GM21717 (cell line): ENCODE measurements around the gene SNX15.

Experiments used
- ATAC-seq: cut with Tn5 transposase; IDR thresholded peaks from one replicate; pipeline ENCODE4 v1.9.1; 2021; ENCODE audit warnings: mild to moderate bottlenecking, moderate library complexity; ENCODE audit not compliant: unreplicated experiment

Gene SNX15

DNA sequence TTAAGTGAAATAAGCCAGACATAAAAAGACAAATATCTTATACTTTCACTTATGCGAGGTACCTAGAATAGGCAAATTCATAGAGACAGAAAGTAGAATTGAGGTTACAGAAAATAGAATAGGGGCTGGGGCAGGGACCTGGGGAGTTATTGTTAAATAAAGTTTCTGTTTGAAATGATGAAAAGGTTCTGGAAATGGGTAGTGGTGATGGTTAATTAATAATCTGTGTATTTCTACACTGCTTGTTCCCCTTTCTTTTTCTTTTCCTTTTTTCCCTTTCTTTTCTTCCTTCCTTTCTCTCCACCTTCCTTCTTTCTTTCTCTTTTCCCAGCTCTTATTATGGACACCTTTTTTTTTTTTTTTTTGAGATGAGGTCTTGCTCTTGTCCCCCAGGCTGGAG, 28.3 kb downstream of the SNX15 start:
- ATAC-seq, result no peak

DNA sequence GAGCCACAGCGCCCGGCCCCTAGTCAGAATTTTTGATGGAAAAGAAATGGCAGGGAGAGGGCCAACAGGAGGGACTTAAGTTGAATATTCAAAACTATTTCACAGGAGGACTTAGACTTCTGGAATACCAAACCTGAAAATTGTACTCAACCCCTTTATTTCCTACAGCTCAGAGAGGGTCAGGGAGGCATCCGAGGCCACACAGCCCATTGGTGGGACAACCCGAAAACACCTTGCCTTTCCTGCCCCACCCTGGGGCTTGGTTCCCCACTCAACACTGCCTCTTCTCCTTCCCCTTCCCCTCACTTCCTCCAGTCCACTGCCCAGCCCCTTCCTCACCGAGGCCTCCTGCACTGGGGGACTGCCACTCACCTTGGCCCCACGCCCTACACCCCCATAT, 29.8 kb downstream of the SNX15 start:
- no peak for ATAC-seq

DNA sequence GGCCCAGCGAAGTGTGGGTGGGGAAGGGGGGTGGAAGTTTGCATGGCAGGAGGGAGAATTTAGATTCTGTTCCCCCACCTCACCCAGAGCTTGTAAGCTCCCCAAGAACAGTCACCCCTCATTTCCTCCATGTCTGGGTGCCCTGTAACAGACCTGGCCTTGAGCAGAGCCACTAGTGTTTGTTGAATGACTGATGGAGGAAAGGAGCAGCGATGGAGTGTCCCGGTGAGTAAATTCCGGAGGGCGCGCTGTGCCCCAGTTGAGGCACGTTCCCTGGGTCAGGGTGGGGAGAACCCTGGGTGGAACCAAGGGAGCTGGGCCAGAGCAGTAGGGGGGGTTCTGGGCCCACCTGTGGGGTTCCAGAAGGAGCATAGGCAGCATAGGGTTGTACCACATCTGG, 30.3 kb downstream of the SNX15 start:
- no peak for ATAC-seq

DNA sequence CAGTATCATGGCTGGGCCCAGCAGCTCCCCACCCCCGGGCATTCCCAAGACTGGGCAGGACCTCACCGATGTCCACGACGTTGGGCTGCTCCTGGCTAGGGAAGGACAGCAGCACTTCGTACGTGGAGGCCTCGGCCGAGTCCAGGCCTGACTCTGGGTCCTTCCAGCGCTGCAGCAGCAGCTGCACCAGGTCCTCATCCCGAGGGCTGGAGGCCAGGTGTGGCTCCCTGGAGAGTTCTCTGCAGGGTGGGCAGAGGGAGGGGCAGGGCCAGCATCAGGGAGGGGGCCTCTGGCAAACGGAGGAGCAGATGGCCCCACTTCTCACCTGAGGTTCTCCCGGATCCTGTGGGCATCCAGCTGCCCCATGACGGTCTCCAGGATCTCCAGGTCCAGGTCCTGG, 30.8 kb downstream of the SNX15 start:
- no peak for ATAC-seq

DNA sequence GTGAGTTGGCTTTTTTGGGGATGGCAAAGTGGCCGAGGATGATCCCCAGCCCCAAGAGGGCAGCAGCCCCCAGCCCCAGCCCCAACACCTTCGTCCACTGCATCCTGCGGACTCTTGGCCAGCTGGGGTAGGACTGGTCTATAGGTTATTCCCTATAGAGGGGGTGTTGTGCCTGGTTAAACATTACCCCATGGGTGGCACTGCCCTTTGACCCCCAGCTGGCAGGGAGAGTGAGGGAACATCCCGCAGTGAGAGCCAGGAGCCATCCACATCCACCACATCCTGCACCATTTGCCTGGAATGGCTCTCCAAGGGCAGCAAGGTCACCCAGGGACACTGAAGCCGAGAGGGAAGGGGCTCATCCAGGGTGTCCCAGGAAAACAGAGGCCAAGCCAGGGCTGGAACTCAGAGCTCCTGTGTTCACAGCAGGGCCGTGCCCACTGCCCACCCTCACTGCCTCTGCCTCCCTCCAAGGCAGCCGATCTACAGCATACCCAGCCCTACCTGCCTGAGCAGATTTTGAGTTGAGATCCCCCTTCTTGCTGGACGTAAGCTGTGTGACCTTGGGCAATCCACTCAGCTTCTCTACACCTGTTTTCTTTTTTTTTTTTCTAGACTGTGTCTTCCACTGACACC, 31.3 kb downstream of the SNX15 start, which contains the start of gene NAALADL1:
TSS of gene NAALADL1 (minus strand) at position 135 of the 636 bp plus-strand sequence. CDS start at position 103, 32 bp downstream.
- ATAC-seq, result no peak

DNA sequence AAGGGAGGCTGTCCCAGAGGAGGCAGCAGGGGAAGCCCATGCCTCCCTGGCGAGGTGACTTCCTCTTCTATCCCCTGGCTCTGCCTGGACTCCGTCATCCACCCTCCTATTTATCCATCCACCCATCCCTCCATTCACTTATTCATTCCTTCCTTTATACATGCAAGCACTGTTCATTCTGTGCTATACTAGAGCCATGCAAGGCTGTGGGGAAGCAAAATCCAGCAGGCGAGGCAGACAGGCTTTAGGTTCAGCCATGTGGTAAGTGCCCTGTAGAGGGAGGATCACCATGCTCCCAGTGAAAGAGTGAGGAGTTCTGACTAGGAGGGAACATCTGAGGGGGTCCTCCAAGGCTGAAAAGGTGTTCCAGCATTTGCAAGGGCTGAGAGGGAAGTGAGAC, 32.3 kb downstream of the SNX15 start:
- ATAC-seq, result no peak

DNA sequence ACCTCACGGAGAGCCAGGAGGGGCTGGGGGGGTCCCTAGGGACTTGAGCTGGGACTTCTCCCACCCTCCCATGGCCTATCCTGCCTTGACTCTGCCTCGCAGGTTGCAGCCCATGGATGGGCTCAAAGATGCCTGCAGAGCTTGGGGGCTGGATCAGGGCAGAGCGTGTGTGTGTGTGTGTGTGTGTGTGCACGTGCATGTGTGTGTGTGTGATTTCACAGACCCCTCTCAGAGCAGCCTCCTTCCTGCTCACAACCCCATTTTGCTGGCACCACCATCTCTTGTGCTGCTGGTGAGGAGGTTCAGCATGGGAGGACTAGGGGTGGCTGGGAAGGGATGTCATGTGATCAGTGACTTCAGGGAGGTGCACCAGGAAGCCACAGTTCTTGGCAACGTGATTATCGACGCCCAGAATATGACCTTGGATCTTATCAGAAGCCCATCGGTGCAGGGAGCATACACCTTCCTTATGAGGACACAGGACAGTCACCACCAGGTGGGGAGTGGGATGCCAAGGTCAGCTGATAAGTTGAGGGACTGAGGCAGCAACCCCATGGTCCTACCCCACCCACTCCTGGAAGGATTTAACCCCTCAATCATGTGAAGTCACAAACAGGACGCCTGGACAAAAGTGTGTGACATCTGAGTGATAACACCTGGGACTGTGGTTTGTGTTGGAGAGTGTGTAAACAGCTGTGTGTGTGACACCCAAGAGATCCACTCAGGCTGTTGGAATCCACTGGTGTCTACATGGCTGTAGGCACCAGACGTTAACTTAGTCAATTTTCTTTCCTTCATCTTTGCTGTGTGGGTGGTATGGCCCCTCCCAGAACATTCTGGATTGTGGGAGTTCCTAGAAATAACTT, 33.0 kb downstream of the SNX15 start:
- no peak for ATAC-seq

DNA sequence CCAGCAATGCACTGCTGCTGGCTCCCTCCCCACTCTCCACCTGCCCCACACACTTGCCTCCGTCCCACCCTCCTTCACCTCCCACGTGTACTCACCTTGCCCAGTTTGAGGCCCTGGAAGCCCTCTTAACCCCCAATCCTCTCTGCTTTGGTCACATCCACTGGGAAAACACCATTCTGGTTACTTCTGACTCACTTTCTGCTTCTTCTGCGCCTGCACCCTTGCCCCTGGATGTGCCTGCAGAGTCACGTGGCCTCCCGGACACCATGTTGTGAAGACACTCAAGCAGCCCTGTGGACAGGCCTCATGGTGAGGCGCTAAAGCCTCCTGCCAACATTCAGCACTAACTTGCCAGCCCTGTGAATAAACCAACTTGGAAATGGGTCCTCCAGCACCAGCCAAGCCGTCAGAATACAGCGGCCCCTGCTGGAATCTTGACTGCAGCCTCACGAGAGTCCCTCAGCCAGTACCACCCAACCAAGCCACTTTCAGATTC, 33.7 kb downstream of the SNX15 start:
- ATAC-seq, result no peak

DNA sequence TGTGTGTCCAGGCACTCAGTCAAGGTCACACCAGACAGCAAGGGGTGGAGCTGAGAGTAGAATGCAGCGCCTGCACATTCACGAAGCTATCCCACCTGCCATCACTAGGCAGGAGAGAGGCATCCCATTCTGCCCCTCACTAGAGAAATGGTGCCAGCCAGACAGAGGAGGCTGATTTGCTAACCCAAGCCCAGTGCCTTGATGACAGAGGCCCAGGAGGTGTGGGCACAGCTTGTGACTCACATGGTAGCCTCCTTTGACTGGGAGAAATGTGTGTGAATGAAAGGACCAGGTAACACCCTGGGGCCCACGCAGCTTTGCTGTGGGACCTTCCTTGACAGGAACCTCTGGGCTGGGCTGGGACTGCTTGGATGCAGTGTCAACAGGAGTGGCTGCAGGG, 36.3 kb downstream of the SNX15 start:
- no peak for ATAC-seq

DNA sequence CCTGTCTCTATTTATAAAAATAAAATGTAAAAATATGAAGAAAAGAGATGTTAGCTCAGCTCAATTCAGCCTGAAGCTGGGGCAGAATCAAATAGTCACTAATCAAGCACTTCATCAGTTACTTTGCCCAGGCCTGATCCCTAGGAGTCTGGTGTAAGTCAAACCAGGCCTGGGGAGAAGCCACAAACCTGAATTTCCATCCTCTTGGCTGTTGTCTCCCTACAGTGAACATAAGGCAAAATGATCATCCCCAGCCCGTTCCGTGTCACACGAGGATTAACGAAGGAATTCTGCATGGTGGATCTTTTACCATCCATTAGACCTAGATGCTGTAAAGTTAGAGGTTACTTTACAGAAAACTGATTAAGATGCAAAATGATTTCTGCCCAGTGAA, 37.6 kb downstream of the SNX15 start:
- ATAC-seq, result no peak

DNA sequence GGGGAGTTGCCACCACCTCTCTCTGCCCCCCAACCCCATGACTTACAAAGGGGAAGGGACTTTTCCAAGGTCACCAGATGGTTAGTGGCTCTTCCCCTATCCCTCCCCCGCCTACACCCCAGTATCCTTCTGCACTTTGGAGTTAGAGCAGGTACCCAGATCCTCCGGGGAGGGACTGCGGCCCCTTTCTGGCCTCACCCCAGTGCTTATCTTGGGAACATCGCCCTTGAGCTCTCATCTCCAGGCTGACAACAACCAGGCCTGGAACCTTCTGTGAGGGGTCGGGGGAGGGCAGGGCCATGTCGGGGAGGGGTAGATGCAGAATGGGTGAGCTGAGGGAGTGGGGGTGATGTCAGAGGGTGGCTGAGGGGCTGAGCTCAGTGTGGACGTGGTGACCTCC, 38.6 kb downstream of the SNX15 start:
- ATAC-seq, result no peak

DNA sequence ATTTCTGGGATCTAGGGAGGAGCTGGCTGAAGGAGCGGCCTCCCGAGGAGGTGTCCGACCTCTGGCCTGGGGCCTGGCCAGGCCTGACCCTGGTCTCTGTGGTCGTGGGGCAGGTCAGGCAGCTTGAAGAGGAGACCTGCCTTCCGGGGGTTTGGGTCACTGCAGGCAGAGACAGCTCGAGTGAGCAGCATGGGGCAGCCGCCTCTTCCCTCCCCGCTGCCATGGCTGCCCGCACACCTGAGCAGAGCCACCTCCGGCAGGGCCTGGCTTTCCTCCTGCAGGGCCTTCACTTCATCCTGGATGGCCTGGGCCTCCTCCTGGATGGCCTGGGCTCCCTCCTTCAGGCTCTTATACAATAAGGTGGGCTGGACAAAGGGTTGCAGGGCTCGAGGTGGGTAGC, 39.1 kb downstream of the SNX15 start:
- ATAC-seq, result no peak

DNA sequence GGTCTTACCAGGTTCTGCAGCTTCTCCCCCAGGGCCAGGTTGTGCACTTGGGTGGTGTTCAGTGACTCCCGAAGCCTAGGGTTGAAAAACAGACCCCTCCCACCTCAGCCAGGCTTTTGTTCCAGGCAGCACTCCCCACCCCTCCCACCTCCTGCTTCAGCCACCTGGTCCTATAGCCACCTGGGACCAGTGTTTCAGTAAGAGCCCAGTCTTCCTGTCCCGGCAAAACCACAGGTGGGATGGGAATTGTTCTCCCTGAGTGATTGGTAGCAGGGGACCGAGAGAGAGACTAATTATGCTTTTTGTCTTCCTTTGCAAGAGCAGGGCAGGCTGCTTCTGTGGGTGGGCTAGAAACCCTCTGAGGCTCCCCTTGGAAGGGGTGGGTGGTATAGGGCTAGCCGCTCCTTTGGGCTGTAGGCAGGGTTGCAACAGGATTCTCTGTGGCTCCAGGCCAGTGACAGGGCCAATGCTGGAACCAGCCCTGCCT, 39.6 kb downstream of the SNX15 start:
- ATAC-seq, result no peak

DNA sequence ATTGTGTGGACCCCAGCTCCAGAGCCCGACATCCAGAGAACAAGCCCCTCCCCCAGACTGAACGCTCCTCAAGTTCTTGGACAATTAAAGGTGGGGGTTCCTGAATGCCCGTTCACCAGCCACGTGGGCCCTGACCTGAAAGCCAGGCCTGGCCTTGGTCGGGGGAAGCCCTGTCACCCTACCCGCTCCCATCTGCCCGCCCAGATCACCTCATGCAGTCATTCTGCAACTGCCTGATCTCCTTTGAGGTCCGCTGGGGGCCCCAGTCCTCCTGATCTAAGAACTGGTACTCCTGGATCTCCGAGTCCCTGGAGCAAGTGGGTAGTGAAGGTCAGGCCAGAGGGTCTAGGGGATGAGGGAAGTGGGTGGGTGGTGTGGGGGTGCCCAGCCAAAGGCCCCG, 40.2 kb downstream of the SNX15 start:
- no peak for ATAC-seq

DNA sequence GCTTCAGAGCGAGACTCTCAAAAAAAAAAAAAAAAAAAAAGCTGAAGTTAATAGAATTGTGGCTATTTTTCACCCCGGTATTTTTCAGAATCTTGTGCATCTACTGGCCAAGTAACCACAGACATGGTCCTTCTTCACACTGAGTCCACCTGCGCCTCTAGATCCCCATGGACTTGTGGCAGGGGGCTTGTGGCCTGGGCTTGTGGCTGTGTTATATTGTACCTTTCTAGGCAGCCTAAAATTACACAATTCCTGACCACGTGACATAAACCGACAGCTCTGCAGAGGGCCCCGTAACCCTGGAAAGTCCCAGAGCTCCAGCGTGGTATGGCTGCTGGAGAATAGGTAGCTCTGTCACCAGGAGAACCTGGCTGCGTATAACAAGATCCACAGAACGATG, 42.0 kb downstream of the SNX15 start:
- no peak for ATAC-seq

DNA sequence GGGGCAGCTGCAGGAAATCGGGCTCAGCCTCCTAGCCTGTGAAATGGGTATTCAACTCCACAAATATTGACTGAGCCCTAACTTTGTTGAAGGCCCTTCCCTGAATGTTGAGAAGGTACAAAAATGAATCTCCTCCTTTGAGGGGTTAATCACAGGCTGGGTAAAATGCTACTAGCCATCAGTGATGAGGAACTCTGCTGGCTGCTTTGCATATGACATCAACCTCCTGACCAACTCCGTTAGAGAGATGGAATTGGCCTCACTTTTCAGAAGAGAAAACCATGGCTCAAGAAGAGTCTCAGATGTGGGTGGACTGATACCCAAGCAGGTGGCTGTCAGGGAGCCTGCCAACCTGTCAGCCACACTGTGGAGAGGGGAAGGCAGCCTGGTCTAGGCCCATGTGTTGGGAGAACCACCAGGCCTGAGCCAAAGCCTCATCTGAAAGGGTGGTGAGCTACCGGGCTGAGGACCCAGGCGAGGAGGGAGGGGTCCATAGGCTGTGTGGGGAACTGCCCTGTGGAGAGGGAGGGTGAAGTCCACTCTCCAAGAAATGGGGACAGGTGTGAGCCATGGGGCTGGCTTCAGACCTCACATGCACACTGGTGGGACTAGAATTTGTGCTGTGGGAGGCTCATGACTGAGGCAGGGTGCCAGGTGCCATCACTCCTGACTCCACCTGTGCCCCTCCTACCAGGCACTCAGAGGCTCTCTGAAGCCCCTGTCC, 44.8 kb downstream of the SNX15 start:
- no peak for ATAC-seq

DNA sequence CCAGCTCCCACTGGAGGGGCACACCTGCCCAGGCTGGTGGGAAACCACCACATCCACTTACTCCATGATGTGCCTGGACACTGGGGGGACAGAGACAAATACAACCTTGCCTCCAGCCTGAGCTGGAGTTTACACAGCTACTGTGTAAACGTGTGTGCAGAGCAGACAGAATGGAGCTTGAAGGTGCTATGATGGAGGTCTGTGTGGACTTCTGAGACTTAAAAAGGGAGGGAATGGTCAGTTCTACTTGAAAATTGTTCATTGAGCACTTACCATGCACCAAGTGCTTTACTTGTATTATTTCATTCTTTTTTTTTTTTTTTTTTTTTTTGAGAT, 45.4 kb downstream of the SNX15 start:
- ATAC-seq, result no peak

DNA sequence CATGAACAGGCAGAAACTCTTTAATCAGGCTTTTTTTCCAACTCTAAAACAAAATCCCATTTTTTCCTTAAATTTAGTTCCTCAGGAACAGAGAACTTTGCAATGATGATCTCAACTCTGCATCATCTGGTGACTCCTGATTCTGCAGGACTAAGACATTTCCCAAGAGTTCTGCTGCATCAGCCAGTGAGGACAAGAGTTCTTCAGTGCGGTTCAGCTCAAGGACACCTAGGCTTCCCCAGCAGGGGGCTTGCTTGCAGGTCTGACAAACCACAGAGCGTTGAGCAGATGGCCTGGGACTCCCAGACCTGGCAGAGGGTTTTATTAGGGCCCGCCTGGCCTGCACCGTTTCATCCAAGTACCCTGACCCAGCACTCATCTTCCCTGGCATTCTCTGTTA, 50.2 kb downstream of the SNX15 start:
- ATAC-seq, result no peak

DNA sequence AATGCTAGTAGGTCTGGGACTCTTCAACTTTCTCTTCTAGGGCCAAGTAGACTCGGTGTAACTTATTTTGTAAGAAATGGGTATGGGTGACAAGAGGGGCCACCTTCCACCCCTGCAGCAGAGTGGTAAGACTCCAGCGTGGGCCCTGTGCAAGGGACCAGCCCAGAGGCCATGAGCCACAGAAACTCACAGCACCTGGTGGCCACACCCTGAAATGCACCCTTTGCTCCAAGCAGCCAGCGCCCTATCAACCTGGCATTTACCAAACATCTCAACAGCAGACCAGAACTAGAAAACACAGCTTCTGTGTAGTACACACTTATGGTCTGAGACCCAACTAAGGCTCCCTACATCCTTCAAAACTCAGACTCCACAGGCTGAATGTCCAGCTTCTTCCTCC, 50.9 kb downstream of the SNX15 start:
- no peak for ATAC-seq

DNA sequence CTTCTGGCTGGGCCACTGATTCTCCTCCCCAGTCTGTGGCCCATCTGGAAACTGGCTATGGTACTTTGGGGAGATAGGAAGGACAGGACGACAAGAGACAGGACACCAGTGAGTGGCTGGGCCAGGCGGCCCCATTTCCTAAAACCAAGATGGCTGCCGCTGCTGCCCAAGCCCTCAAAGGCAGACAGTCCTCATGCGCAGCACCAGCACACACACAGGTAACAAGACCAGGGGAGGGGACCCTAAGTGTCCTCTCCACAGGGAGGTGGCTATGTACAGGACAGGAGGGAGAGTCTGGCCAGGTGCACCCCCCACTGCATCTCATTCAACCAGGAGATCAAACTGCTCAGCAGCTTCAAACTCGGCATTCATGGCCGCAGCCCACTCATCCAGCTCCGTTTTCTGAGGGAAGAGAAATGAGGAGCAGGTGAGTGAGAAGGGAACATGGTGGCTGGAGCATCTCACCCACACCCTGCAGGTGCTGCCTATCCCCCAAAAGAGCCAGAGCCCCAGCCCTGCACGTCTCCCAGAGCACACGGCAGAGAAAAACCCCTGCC, 51.6 kb downstream of the SNX15 start:
- no peak for ATAC-seq

DNA sequence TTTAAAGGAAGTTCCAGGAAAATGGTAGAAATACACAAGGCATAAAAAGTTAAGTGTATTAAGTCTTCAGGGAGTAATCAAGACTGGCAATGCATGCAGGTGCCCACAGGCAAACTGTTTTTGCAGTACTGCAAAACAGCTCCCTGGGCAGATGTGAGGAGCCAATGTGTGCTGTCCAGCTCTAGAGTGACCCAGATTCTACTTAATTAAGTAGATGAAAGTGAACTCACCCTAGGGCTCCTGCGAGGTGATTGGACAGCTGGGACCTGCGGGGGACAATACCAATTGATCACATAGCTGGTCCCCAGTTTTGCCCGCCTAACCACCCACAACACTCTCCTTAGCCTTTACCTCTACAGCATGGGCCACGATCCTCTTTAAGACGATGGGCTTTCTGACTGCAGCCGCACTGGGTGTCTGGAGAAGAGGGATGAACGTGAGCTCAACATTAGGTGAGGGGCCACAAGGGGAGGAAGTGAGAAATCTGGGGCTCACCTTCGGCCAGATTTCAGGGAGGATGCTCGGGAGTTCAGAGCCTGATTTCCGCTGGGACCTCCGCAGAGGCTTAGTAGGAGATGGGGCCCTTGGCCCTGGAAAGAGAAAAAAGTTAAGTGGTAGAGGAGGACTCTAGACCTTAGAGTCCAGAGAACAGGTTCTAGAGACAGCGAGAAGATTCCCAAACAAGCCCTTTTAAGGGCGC, 56.0 kb downstream of the SNX15 start:
- peak; percentile 22 for ATAC-seq
